Measurements from ENCODE around the gene DDX19B. TPM values are rescaled to one million over a fixed set of nuclear protein-coding genes. Genes with fewer than 3 reads are reported as not detected.
A peak's percentile ranks its signal among the peaks of the same experiment; 100 is the strongest.

The DDX19B gene
- total and polyA plus RNA-seq, 9 of the 15 experiments (the other 6 are each of a cell fraction or from before 2014, with no cell fraction given) = 7.0 to 32.9 (median 19.3) TPM

DNA sequence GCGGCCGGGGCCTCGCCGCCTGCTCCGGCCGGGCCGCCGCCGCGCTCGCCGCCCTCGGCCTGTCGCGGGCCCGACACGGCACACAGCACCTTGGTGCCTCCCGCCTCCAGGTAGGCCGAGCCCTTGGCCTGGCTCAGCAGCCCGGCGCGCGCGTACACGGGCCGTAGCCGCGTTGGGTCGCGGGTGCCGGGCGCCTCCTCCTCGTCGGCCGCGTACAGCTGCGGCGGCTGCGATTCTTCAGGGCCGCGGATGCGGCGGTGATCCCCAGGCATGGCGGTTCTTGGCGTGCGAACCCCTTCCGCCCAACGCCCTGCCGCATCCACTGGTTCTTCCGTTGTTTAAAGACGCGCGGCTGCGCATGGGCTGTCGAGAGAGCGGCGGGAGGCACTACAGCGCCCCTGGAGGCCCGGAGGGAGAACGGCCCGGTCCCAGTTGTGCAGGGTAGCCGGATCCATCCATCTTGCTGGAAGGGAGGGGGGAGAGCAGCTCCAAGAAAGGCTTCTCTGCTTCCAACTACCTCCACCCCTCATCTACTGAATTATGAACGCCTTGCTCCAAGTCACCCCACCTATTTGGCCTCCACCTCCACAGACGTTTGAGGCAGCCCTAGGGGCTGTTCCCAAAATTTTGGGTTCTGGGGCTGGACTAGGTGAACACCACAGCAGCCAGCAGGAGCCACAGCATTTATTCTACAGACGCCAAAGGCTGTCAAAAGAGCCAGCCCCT lies 47.2 kb upstream of the DDX19B start, which contains the start of gene EXOSC6 (continued):
- TF ChIP-seq, protein P1, sequence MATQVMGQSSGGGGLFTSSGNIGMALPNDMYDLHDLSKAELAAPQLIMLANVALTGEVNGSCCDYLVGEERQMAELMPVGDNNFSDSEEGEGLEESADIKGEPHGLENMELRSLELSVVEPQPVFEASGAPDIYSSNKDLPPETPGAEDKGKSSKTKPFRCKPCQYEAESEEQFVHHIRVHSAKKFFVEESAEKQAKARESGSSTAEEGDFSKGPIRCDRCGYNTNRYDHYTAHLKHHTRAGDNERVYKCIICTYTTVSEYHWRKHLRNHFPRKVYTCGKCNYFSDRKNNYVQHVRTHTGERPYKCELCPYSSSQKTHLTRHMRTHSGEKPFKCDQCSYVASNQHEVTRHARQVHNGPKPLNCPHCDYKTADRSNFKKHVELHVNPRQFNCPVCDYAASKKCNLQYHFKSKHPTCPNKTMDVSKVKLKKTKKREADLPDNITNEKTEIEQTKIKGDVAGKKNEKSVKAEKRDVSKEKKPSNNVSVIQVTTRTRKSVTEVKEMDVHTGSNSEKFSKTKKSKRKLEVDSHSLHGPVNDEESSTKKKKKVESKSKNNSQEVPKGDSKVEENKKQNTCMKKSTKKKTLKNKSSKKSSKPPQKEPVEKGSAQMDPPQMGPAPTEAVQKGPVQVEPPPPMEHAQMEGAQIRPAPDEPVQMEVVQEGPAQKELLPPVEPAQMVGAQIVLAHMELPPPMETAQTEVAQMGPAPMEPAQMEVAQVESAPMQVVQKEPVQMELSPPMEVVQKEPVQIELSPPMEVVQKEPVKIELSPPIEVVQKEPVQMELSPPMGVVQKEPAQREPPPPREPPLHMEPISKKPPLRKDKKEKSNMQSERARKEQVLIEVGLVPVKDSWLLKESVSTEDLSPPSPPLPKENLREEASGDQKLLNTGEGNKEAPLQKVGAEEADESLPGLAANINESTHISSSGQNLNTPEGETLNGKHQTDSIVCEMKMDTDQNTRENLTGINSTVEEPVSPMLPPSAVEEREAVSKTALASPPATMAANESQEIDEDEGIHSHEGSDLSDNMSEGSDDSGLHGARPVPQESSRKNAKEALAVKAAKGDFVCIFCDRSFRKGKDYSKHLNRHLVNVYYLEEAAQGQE (IDR thresholded peaks at IDR 0.05; ENCODE audit: borderline replicate concordance) = peak; percentile 13; the same call in 1 of the 2 replicates
- TF ChIP-seq, protein P1 (CRISPR knock-in tag; IDR thresholded peaks at IDR 0.05; ENCODE audit: low read depth) = peak; percentile 84
- TF ChIP-seq ZNF134 (CRISPR knock-in tag; conservative IDR thresholded peaks at IDR 0.05) (no peak; the same call in 1 of the 2 replicates), ASH1L (IDR thresholded peaks at IDR 0.05; ENCODE audit: borderline replicate concordance, low read depth, partially characterized antibody) (no peak), CXXC5 (CRISPR knock-in tag; IDR thresholded peaks at IDR 0.05) (peak; percentile 91), TAF7 (tag; IDR thresholded peaks at IDR 0.05) (no peak), NR2C1 (IDR thresholded peaks at IDR 0.05) (no peak), NR2C1 (tag; IDR thresholded peaks at IDR 0.05) (0 out of 2 replicates have a peak, but pooled peaks have one; percentile 15)
- TF ChIP-seq, protein P2, sequence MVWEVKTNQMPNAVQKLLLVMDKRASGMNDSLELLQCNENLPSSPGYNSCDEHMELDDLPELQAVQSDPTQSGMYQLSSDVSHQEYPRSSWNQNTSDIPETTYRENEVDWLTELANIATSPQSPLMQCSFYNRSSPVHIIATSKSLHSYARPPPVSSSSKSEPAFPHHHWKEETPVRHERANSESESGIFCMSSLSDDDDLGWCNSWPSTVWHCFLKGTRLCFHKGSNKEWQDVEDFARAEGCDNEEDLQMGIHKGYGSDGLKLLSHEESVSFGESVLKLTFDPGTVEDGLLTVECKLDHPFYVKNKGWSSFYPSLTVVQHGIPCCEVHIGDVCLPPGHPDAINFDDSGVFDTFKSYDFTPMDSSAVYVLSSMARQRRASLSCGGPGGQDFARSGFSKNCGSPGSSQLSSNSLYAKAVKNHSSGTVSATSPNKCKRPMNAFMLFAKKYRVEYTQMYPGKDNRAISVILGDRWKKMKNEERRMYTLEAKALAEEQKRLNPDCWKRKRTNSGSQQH (CRISPR knock-in tag; IDR thresholded peaks at IDR 0.05) = peak; percentile 93
- TF ChIP-seq, protein P3, sequence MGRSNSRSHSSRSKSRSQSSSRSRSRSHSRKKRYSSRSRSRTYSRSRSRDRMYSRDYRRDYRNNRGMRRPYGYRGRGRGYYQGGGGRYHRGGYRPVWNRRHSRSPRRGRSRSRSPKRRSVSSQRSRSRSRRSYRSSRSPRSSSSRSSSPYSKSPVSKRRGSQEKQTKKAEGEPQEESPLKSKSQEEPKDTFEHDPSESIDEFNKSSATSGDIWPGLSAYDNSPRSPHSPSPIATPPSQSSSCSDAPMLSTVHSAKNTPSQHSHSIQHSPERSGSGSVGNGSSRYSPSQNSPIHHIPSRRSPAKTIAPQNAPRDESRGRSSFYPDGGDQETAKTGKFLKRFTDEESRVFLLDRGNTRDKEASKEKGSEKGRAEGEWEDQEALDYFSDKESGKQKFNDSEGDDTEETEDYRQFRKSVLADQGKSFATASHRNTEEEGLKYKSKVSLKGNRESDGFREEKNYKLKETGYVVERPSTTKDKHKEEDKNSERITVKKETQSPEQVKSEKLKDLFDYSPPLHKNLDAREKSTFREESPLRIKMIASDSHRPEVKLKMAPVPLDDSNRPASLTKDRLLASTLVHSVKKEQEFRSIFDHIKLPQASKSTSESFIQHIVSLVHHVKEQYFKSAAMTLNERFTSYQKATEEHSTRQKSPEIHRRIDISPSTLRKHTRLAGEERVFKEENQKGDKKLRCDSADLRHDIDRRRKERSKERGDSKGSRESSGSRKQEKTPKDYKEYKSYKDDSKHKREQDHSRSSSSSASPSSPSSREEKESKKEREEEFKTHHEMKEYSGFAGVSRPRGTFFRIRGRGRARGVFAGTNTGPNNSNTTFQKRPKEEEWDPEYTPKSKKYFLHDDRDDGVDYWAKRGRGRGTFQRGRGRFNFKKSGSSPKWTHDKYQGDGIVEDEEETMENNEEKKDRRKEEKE (IDR thresholded peaks at IDR 0.05; ENCODE audit: borderline replicate concordance in 1 of 2, control insufficient read depth in 1 of 2, low read depth in 2 of 2, low read length in 1 of 2) = peak in 1 of 2 experiments; percentile 76; a peak in 1 of 4 replicates
- TF ChIP-seq, protein P4, sequence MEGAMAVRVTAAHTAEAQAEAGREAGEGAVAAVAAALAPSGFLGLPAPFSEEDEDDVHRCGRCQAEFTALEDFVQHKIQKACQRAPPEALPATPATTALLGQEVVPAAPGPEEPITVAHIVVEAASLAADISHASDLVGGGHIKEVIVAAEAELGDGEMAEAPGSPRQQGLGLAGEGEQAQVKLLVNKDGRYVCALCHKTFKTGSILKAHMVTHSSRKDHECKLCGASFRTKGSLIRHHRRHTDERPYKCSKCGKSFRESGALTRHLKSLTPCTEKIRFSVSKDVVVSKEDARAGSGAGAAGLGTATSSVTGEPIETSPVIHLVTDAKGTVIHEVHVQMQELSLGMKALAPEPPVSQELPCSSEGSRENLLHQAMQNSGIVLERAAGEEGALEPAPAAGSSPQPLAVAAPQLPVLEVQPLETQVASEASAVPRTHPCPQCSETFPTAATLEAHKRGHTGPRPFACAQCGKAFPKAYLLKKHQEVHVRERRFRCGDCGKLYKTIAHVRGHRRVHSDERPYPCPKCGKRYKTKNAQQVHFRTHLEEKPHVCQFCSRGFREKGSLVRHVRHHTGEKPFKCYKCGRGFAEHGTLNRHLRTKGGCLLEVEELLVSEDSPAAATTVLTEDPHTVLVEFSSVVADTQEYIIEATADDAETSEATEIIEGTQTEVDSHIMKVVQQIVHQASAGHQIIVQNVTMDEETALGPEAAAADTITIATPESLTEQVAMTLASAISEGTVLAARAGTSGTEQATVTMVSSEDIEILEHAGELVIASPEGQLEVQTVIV (CRISPR knock-in tag; IDR thresholded peaks at IDR 0.05; ENCODE audit: borderline replicate concordance) = peak; percentile 70; the same call in 1 of the 2 replicates

All from K562 (cell line).